T-helper 17 cell (primary cell): Measurements from ENCODE around the gene DOK6. TPM values are rescaled to one million over a fixed set of nuclear protein-coding genes. Genes with fewer than 3 reads are reported as not detected.

ENCODE experiments used
- ATAC-seq: fragments of 150-1000 bp; cut with Tn5 transposase; 2 replicates; pipeline ENCODE4 v1.10.0; 2021; ENCODE audit warnings: mild to moderate bottlenecking, moderate library complexity
- DNase-seq, 3 donors: peaks; one replicate each; pipeline versions ENCODE4 v3.0.0 to v3.0.0-alpha.2; 2020 to 2021
- H3K9me3 ChIP-seq: one replicate; pipeline ENCODE4 v1.7.0; 2013; ENCODE audit warnings: low read length, mild to moderate bottlenecking; ENCODE audit not compliant: control insufficient read depth, poor library complexity, severe bottlenecking
- H3K27ac Mint-ChIP-seq: one replicate; pipeline ENCODE4 v1.8.0; 2022; ENCODE audit warnings: mild to moderate bottlenecking, moderate library complexity, mixed read lengths
- H3K27me3 Mint-ChIP-seq: one replicate; pipeline ENCODE4 v1.8.0; 2022; ENCODE audit warnings: mixed read lengths
- H3K36me3 Mint-ChIP-seq: one replicate; pipeline ENCODE4 v1.8.0; 2022; ENCODE audit warnings: low read depth, mixed read lengths
- H3K4me1 Mint-ChIP-seq: one replicate; pipeline ENCODE4 v1.8.0; 2022; ENCODE audit warnings: mild to moderate bottlenecking, mixed read lengths
- H3K4me3 Mint-ChIP-seq: one replicate; pipeline ENCODE4 v1.8.0; 2022; ENCODE audit warnings: mild to moderate bottlenecking, moderate library complexity, mixed read lengths
- total RNA-seq, 4 donors: library from RNA in 2 of 4; stranded (reverse) in 2 of 4; gene quantifications; one replicate each; pipeline ENCODE4 v1.2.3 and lab custom pipeline; 2022 to 2026

The DOK6 gene
- total RNA-seq, 2 donors from 2014 or later: 0.05 TPM; not detected in 1

- Mint-ChIP-seq H3K36me3 (no peaks in the 10 kb centered on the region), H3K27me3 (no peaks in the 10 kb centered on the region), H3K4me1 (peaks cover 6% of the 10 kb centered on the region), H3K4me3 (peak overlapping the region; percentile 72), H3K27ac (peak overlapping the region; percentile 44)
- peak; percentile 46 for ATAC-seq
- no peaks in the 10 kb centered on the region for H3K9me3 ChIP-seq
- DNase-seq: no peak
Measured at GRCh38 chr18:69580107-69580506, 179.4 kb downstream of the DOK6 start.

GRCh38 chr18:69584429-69584828 lies 183.7 kb downstream of the DOK6 start:
- Mint-ChIP-seq H3K4me3 (no peak overlapping the region), H3K4me1 (peaks cover 9% of the 10 kb centered on the region), H3K36me3 (peaks cover 3% of the 10 kb centered on the region), H3K27me3 (peaks cover 20% of the 10 kb centered on the region), H3K27ac (no peak overlapping the region)
- H3K9me3 ChIP-seq: no peaks in the 10 kb centered on the region
- DNase-seq: no peak
- ATAC-seq: no peak

- Mint-ChIP-seq H3K4me1 (peaks cover 6% of the 10 kb centered on the region), H3K27ac (no peak overlapping the region), H3K36me3 (peaks cover 3% of the 10 kb centered on the region), H3K4me3 (no peak overlapping the region), H3K27me3 (peaks cover 26% of the 10 kb centered on the region)
- ATAC-seq (no peak), DNase-seq (no peak)
- no peaks in the 10 kb centered on the region for H3K9me3 ChIP-seq
Measured at GRCh38 chr18:69585696-69586095, 185.0 kb downstream of the DOK6 start.

GRCh38 chr18:69586537-69586936 lies 185.8 kb downstream of the DOK6 start:
- Mint-ChIP-seq H3K27ac (no peak overlapping the region), H3K36me3 (peaks cover 3% of the 10 kb centered on the region), H3K4me1 (peaks cover 6% of the 10 kb centered on the region), H3K4me3 (no peak overlapping the region), H3K27me3 (peaks cover 26% of the 10 kb centered on the region)
- ATAC-seq (no peak), DNase-seq (no peak)
- no peaks in the 10 kb centered on the region for H3K9me3 ChIP-seq

GRCh38 chr18:69588301-69588700 lies 187.6 kb downstream of the DOK6 start:
- H3K9me3 ChIP-seq: no peaks in the 10 kb centered on the region
- Mint-ChIP-seq H3K27me3 (peaks cover 26% of the 10 kb centered on the region), H3K27ac (no peak overlapping the region), H3K4me3 (no peak overlapping the region), H3K4me1 (peaks cover 3% of the 10 kb centered on the region), H3K36me3 (peaks cover 3% of the 10 kb centered on the region)
- DNase-seq (no peak), ATAC-seq (no peak)

- DNase-seq (no peak), ATAC-seq (no peak)
- Mint-ChIP-seq H3K4me3 (no peak overlapping the region), H3K27ac (no peak overlapping the region), H3K4me1 (peaks cover 3% of the 10 kb centered on the region), H3K27me3 (peaks cover 26% of the 10 kb centered on the region), H3K36me3 (peaks cover 3% of the 10 kb centered on the region)
- no peaks in the 10 kb centered on the region for H3K9me3 ChIP-seq
Measured at GRCh38 chr18:69590150-69590549, 189.5 kb downstream of the DOK6 start.

- H3K4me3 Mint-ChIP-seq: no peak overlapping the region
- no peaks in the 10 kb centered on the region for H3K27me3 Mint-ChIP-seq
Measured at GRCh38 chr18:69596345-69596744, 195.7 kb downstream of the DOK6 start.

GRCh38 chr18:69597561-69597960 lies 196.9 kb downstream of the DOK6 start:
- no peaks in the 10 kb centered on the region for H3K4me1 Mint-ChIP-seq
- H3K36me3 Mint-ChIP-seq: no peaks in the 10 kb centered on the region
- no peaks in the 10 kb centered on the region for H3K9me3 ChIP-seq
- H3K27ac Mint-ChIP-seq: no peak overlapping the region
- ATAC-seq: no peak
- no peak overlapping the region for H3K4me3 Mint-ChIP-seq
- no peaks in the 10 kb centered on the region for H3K27me3 Mint-ChIP-seq
- DNase-seq: no peak

More at GRCh38 chr18:69596345-69596744, 195.7 kb downstream of the DOK6 start:
- no peak for DNase-seq
- H3K9me3 ChIP-seq: no peaks in the 10 kb centered on the region
- Mint-ChIP-seq H3K4me1 (no peaks in the 10 kb centered on the region), H3K27ac (no peak overlapping the region), H3K36me3 (no peaks in the 10 kb centered on the region)
- no peak for ATAC-seq

GRCh38 chr18:69599377-69599776 lies 198.7 kb downstream of the DOK6 start:
- Mint-ChIP-seq H3K4me1 (no peaks in the 10 kb centered on the region), H3K36me3 (no peaks in the 10 kb centered on the region), H3K27ac (no peak overlapping the region), H3K27me3 (no peaks in the 10 kb centered on the region), H3K4me3 (no peak overlapping the region)
- no peak for ATAC-seq
- no peaks in the 10 kb centered on the region for H3K9me3 ChIP-seq
- no peak for DNase-seq

GRCh38 chr18:69612242-69612641 lies 211.6 kb downstream of the DOK6 start:
- Mint-ChIP-seq H3K36me3 (peaks cover 2% of the 10 kb centered on the region), H3K27me3 (no peaks in the 10 kb centered on the region), H3K4me3 (no peak overlapping the region), H3K4me1 (no peaks in the 10 kb centered on the region), H3K27ac (no peak overlapping the region)
- no peaks in the 10 kb centered on the region for H3K9me3 ChIP-seq
- DNase-seq (no peak), ATAC-seq (no peak)

- no peaks in the 10 kb centered on the region for H3K9me3 ChIP-seq
- no peak for ATAC-seq
- Mint-ChIP-seq H3K4me1 (no peaks in the 10 kb centered on the region), H3K36me3 (peaks cover 2% of the 10 kb centered on the region), H3K27ac (no peak overlapping the region), H3K4me3 (no peak overlapping the region), H3K27me3 (no peaks in the 10 kb centered on the region)
- no peak for DNase-seq
Measured at GRCh38 chr18:69616114-69616513, 215.4 kb downstream of the DOK6 start.

GRCh38 chr18:69617408-69617807 lies 216.7 kb downstream of the DOK6 start:
- Mint-ChIP-seq H3K27me3 (no peaks in the 10 kb centered on the region), H3K27ac (no peak overlapping the region), H3K4me3 (no peak overlapping the region), H3K36me3 (peaks cover 5% of the 10 kb centered on the region), H3K4me1 (peaks cover 3% of the 10 kb centered on the region)
- no peaks in the 10 kb centered on the region for H3K9me3 ChIP-seq
- DNase-seq: no peak
- no peak for ATAC-seq

- peak overlapping the region; percentile 17 for H3K27ac Mint-ChIP-seq
- ATAC-seq (no peak), DNase-seq (no peak)
- no peaks in the 10 kb centered on the region for H3K9me3 ChIP-seq
- H3K27me3 Mint-ChIP-seq: no peaks in the 10 kb centered on the region
- peaks cover 3% of the 10 kb centered on the region for H3K4me1 Mint-ChIP-seq
- peaks cover 5% of the 10 kb centered on the region for H3K36me3 Mint-ChIP-seq
- no peak overlapping the region for H3K4me3 Mint-ChIP-seq
Measured at GRCh38 chr18:69617888-69618287, 217.2 kb downstream of the DOK6 start.

- no peak overlapping the region for H3K27ac Mint-ChIP-seq
- H3K4me3 Mint-ChIP-seq: no peak overlapping the region
- H3K4me1 Mint-ChIP-seq: peaks cover 3% of the 10 kb centered on the region
- H3K9me3 ChIP-seq: no peaks in the 10 kb centered on the region
- ATAC-seq (no peak), DNase-seq (no peak)
- no peaks in the 10 kb centered on the region for H3K27me3 Mint-ChIP-seq
- H3K36me3 Mint-ChIP-seq: peaks cover 4% of the 10 kb centered on the region
Measured at GRCh38 chr18:69622184-69622583, 221.5 kb downstream of the DOK6 start.
